Fibroblast of mammary gland (primary cell): ENCODE results near the gene SLC9A3.

ENCODE experiments used
- DNase-seq: peaks from one replicate; pipeline ENCODE4 v3.0.0-alpha.2; 2010; ENCODE audit warnings: low read depth
- H3K4me3 ChIP-seq: 2 replicates; pipeline ENCODE4 v1.5.1; 2011; ENCODE audit warnings: low read depth, mild to moderate bottlenecking, low read length, moderate library complexity; ENCODE audit not compliant: control insufficient read depth
- TF ChIP-seq, protein P1 (sequence below): conservative IDR thresholded peaks from 2 replicates; pipeline ENCODE4 v1.5.1; 2011; ENCODE audit warnings: low read depth, low read length, inconsistent platforms; ENCODE audit not compliant: control insufficient read depth, insufficient read depth

Gene SLC9A3

DNA sequence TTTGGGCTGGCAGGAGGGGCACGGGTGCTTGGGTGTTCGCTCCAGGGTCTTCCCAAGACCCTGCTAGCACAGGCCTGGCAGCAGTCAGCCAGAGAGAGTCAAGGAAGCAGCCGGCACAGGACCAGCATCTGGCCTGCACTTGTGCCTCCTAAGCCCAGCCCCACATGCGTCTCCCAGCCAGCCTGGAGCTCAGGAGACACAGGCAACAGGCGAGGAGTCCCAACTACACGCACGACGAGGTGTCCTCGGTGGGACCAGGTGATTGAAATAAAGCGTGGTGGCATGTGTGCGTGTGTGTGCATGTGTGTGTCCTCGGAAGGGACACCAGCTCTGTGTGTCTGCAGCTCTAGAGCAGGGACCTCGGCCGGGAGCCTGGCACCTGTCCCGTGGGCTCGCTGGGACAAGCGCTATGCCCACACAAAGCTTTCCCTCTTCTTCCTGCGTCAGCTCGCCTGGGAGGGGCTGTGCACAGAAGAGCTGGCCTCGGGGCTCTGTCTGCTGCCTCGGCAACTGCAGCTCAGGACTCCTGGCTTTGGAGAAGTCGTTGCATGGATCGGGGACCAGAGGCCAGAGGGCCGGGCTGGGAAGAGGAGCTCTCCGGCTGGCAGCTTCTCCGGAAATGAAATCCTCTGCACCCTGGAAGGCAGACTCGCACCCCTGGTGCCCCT lies 14.7 kb upstream of the SLC9A3 start:
- H3K4me3 ChIP-seq = no peak overlapping the region
- TF ChIP-seq, protein P1, sequence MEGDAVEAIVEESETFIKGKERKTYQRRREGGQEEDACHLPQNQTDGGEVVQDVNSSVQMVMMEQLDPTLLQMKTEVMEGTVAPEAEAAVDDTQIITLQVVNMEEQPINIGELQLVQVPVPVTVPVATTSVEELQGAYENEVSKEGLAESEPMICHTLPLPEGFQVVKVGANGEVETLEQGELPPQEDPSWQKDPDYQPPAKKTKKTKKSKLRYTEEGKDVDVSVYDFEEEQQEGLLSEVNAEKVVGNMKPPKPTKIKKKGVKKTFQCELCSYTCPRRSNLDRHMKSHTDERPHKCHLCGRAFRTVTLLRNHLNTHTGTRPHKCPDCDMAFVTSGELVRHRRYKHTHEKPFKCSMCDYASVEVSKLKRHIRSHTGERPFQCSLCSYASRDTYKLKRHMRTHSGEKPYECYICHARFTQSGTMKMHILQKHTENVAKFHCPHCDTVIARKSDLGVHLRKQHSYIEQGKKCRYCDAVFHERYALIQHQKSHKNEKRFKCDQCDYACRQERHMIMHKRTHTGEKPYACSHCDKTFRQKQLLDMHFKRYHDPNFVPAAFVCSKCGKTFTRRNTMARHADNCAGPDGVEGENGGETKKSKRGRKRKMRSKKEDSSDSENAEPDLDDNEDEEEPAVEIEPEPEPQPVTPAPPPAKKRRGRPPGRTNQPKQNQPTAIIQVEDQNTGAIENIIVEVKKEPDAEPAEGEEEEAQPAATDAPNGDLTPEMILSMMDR = no peak
- DNase-seq = no peak

DNA sequence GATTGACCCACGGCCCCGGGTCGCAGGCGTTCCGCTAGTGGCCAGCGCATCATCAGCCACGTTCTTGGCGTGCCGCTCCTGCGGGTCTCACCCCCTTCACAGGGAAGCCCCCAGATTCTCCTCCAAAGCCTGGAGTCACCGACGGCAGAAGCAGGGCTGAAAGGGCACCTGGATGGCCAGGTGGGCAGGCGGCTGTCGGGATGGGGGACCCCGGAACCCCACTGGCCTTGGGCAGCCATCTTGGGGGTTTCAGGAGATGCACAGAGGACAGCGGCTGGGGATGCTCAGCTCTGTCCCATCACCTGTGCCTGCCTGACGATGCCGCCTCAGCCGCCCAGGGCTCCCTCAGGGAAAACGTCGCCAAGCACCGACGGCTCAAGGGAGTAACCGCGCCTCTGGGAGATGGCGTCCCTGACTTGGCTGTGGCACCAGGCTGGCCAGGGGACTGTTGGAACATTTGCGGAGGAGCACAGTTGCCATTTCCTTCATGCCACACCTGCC lies 14.1 kb upstream of the SLC9A3 start:
- H3K4me3 ChIP-seq = no peak overlapping the region
- no peak for DNase-seq
- TF ChIP-seq, protein P1 = no peak

DNA sequence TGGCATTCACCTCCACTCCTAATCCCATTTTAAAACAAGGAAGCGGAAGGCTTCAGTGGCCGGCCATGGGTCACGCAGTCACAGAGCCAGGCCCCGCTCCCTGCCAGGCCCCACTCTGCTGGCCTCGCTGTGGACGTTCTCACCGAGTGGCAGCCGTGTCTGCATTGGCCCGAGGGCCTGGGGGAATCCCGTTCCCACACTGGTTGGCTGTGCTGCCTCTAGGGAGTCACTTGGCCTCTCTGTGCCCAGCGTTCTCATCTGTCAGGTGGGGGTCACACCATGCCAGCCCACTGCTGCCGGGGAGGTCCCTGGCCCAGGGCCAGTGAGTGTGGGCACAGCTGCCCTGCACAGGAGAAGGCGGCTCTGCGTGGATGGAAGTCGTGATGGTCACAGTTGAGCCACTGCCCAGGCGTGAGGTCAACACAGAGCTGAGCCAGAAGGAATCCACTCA lies 13.4 kb upstream of the SLC9A3 start:
- TF ChIP-seq, protein P1 = no peak
- no peak for DNase-seq
- no peak overlapping the region for H3K4me3 ChIP-seq

DNA sequence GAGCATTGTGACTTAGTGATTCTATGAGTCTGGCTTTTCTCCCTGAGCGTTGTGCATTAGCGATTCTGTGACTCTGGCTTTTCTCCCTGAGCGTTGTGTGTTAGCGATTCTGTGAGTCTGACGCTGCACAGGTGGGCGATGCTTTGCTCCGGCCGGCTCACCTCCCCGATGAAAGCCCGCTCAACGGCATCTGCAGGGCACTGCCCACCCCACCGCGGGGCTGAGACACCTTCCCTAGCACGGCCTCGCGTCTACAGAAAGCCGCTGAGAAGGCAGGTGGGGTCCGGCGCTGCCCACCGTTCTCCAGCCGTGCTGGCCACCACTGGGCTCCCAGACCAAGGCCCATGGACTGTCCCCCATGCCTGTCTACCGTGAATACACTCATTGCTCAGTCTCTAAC lies 12.8 kb upstream of the SLC9A3 start:
- DNase-seq = no peak
- TF ChIP-seq, protein P1 = no peak
- no peak overlapping the region for H3K4me3 ChIP-seq

DNA sequence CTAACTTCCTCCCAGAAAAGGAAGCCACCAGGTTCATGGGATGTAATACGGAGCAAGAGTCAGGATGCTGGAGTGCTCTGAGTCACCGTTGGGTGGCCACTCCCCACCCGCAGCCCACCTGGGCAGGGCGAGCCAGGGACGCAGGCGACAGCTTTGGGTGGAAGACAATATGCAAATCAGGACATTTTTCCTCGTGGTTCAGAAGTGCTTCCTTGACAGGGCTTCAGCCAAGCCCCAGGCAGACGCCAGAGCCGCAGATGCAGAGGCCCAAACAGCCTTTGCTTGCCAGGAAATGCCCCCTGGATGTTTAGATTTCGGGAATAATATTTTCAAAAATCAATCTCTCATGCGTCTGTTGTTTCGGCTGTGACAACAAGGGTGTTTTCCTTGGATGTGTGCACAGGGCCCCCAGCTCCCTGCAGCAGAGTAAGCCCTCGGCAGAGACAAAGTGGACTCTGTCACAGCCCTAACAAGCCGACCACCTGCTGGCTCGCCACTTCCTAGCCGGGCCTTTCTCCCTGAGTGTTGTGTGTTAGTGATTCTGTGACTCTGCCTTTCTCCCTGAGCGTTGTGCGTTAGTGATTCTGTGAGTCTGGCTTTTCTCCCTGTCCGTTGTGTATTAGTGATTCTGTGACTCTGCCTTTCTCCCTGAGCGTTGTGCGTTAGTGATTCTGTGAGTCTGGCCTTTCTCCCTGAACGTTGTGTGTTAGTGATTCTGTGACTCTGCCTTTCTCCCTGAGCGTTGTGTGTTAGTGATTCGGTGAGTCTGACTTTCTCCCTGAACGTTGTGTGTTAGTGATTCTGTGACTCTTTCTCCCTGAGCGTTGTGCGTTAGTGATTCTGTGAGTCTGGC lies 11.8 kb upstream of the SLC9A3 start:
- H3K4me3 ChIP-seq = no peak overlapping the region
- DNase-seq = no peak
- TF ChIP-seq, protein P1 = no peak

DNA sequence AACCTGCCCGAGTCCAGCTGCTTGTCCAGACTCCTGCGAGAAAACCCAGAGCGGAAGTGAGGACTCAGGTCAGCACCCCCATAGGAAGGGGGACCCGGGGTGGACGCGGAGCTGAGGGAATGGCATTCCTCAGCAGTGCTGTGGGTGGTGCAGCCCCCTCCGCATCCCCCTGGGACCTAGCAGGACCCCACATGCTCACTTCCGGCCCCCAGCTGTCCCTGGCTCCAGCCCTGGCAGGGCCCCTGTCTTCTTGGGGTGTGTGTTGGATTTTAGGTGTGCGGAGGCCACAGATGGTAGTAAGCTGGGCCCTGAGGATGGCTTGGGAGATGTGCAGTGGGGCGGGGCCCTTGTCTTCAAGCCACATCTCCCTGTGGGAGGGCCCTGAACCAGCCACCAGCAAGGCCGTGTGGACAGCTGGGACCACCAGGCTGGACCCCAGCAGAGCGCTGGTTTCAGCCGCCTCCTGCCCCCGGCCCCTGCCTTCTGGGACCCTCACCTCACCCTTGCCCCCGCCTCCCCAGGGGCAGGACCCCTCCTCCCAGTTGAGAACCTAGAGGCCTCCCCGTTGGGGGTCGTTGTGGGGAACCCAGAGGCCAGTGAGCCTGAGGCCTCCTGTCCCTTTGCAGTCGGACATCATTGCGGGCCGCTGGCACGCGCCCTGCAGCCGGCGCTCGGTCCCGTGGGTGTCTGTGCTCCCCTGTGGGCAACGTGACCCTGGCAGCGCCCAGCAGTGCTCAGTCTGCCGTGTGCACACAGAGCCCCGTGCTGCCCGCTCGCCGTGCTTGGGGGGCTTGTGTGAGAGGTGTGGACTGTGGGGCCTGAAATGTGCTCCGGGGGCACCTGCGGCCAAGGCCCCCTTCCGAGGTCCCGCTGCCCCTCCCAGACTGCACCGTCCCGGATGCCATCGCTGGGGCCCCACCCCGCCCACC lies 10.8 kb upstream of the SLC9A3 start:
- TF ChIP-seq, protein P1 = no peak
- H3K4me3 ChIP-seq = no peak overlapping the region
- DNase-seq = no peak
